Breast epithelium (tissue), 3 donors: Measurements from ENCODE around the gene KCNA3.

ENCODE experiments used
- POLR2A ChIP-seq: fragments of 450-650 bp; IDR thresholded peaks from one replicate; pipeline ENCODE4 v1.6.1; 2016; ENCODE audit warnings: antibody characterized with exemption, mild to moderate bottlenecking, moderate library complexity
- POLR2AphosphoS5 ChIP-seq, 3 donors: sonication (generic); formaldehyde crosslinking; IDR thresholded peaks; one replicate each; pipeline ENCODE4 v1.6.1; 2017; ENCODE audit warnings: antibody characterized with exemption in 3 of 3
- TF ChIP-seq, protein P1 (sequence below), 3 donors: fragments of 450-650 bp; IDR thresholded peaks; one replicate each; pipeline ENCODE4 v1.5.1; 2016 to 2017; ENCODE audit warnings: antibody characterized with exemption in 3 of 3, mild to moderate bottlenecking in 3 of 3, moderate library complexity in 3 of 3

GRCh38 chr1:110631836-110632620 lies 42.7 kb downstream of the KCNA3 start:
- TF ChIP-seq POLR2A (no peak), POLR2AphosphoS5 (IDR thresholded peaks at IDR 0.05) (no peak)
- TF ChIP-seq, protein P1, sequence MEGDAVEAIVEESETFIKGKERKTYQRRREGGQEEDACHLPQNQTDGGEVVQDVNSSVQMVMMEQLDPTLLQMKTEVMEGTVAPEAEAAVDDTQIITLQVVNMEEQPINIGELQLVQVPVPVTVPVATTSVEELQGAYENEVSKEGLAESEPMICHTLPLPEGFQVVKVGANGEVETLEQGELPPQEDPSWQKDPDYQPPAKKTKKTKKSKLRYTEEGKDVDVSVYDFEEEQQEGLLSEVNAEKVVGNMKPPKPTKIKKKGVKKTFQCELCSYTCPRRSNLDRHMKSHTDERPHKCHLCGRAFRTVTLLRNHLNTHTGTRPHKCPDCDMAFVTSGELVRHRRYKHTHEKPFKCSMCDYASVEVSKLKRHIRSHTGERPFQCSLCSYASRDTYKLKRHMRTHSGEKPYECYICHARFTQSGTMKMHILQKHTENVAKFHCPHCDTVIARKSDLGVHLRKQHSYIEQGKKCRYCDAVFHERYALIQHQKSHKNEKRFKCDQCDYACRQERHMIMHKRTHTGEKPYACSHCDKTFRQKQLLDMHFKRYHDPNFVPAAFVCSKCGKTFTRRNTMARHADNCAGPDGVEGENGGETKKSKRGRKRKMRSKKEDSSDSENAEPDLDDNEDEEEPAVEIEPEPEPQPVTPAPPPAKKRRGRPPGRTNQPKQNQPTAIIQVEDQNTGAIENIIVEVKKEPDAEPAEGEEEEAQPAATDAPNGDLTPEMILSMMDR (IDR thresholded peaks at IDR 0.05), result no peak
